ENCODE data around the gene LOXL3.
A peak's percentile ranks its signal among the peaks of the same experiment; 100 is the strongest.
"Not testable (repeated sequence)": the region's sequence is repeated elsewhere in the genome, so short reads cannot be mapped to it uniquely, and the experiment has no call there.

Gene LOXL3

DNA sequence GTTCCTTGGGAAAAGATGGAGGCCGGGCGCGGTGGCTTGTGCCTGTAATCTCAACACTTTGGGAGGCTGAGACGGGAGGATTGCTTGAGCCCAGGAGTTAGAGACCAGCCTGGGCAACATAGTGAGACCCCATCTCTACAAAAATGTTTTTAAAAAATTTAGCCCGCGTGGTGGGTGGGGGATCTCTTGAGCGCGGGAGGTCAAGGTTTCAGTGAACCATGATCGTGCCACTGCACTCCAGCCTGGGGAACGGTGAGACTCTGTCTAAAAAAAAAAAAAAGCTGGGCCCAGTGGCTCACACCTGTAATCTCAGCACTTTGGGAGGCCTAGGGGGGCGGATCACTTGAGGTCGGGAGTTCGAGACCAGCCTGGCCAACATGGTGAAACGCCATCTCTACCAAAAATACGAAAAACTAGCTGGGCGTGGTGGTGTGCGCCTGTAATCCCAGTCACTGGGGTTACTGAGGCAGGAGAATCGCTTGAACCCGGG lies 70.0 kb downstream of the LOXL3 start:
- not testable (repeated sequence) for DNase-seq

DNA sequence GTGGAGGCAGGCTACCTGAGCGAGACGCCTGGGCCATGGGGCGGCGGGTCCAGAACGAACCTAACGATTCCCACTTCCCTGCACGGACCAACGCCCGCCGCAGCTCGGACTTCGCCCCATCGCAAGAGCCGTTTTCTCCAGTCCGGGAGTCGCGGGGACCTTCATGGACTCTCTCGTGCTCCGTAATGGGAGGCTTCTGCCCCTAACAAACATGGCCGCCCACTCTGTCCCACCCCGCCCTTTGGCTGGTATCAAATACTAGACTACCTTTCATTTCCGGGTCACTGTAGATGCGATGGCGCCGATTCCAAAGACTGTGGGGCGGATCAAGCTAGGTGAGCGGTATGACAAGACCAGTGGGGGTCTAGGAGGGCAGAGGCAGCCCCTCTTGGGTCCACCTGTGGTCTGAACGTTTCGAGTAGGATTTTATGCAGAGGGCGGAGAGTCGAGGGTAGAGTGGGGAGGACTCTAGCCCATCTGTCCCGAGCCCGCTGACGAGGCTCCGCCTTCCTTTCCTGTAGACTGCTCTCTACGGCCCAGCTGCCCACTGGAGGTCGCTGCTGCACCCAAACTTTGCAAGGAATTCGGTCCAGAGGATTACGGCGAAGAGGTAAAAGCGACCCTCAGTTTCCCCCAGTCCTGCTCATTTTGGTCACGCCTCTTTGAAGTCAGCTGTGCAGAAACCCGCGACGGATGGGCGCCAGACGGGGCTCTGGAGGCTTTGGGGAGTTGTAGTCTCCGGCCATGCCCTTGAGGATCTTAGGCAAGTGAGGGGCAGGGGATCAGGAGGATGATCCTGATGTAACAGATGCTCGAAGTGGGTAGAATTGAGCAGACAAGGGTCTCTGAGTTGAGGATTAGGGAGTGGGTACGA lies 70.7 kb downstream of the LOXL3 start, which contains the start of the genes CCDC142 and TTC31:
Gene CCDC142, minus strand, starts transcription at position 198 of the 874 bp plus-strand sequence. Its CDS starts 161 bp downstream, at position 37.
Gene TTC31, plus strand, starts transcription at position 281 of the 874 bp plus-strand sequence. Its CDS starts 15 bp downstream, at position 296.
- peak; percentile 88 for DNase-seq
